ENCODE data around the gene ATP5F1E.
A peak's percentile ranks its signal among the peaks of the same experiment; 100 is the strongest.
"Not testable (repeated sequence)": the region's sequence is repeated elsewhere in the genome, so short reads cannot be mapped to it uniquely, and the experiment has no call there.

Gene ATP5F1E

DNA sequence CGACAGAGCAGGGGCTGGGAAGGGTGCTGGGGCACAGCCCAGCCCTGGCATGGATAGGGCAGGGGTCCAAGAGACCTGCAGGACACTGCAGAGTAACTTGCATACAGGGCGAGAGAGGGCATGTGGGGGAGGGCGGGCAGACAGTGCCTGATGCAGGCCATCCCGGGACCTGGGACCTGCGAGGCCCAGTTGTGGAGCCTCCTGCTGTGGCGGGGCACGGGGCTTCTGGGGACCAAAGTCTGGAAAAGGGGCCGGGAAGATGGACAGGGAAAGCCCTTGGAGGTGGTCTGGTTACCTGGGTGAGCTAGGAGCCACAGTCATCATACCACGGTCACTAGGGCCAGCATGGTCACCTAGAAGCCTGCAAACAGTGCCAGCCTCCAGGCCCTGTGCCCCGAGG lies 13.3 kb downstream of the ATP5F1E start:
- DNase-seq: no peak

GRCh38 chr20:59017493-59018231 lies 14.5 kb downstream of the ATP5F1E start:
- DNase-seq: no peak

DNA sequence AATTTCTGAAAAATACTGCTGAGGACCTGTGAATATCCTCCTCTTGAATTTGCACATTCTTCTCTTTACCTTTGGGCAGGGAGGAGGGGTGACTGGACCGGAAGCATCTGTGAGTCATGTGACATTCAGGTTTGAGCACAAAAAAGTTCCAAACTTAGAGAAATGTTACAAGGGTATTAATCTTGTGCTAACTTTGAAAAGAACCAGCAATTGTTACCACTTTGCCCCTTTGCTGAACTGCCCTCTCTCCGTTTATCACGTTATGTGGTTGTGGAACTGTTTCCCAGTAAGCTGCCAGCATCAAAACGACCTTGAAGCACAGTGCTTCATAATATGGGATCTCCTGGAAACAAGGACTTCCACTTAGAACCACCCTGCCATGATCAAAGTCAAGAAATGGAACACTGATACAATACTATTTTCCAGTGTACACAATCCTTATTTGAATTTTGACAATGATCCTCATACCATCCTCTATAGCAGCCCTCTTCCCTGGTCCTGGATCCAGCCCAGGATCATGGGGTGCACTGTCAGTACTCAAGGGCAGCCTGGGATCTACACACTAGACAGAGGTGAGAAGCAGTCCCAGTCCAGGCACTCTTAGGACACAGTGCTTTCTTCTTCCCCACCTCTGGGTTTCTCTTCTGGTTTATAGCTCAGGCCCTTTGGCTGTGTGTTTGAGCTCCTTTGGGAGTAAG lies 15.2 kb downstream of the ATP5F1E start:
- peak; percentile 40 for DNase-seq

- no peak for DNase-seq
These were observed 16.1 kb downstream of the ATP5F1E start for GRCh38 chr20:59015812-59016711.

DNA sequence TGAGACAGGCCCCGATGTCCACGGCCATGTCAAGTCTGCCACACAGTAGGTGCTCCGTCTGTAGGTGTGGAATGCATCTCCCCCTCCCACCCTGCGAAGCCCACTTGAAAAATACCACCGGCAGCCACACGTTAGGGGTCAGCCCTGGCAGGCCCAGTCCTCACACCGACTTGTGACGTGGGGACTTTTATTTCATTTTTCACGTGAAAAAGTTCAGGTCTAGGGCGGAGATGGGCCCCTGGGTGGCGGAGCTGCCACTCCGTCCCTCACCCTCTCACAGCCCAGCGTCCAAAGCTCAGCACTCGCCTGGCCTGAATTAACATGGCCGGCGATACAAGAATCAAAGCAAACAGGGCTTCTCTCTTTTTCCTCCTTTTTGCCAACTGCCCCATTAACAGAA lies 16.7 kb downstream of the ATP5F1E start:
- DNase-seq: no peak

DNA sequence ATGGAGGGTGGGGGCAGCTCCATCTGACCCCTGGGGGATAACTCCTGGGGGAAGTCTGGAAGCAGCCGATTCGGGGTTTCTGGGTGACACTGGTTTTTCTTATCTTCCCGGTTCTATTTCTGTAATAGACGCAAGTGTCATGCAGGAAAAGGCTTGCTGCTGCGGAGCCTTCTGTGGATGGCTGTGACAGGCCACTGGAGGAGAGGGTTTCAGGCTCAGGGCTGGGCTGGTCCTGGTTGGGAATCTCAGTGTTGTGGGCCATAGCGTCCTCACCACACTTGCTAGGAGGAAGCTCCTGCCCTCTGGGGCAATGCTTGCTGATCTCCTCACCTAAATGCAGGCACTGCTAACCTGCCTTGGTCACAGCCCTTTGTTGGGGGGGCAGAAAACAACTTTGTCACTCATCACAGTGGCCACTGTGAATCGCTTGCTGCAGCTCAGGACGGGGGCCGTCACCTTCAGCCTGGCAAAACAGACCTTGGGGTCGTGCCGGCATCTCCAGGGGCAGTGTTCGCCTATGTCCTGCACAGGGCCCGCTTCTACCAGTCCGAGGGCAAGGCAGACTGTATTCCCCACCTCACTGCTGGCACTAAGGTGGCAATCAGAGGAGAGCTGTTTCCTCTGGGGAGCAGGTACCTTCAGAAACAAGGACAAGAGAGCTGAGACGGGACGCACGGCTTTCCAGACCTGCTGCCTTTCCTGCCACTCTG lies 17.3 kb downstream of the ATP5F1E start:
- no peak for DNase-seq

GRCh38 chr20:59013959-59014608 lies 18.1 kb downstream of the ATP5F1E start:
- DNase-seq: no peak

DNA sequence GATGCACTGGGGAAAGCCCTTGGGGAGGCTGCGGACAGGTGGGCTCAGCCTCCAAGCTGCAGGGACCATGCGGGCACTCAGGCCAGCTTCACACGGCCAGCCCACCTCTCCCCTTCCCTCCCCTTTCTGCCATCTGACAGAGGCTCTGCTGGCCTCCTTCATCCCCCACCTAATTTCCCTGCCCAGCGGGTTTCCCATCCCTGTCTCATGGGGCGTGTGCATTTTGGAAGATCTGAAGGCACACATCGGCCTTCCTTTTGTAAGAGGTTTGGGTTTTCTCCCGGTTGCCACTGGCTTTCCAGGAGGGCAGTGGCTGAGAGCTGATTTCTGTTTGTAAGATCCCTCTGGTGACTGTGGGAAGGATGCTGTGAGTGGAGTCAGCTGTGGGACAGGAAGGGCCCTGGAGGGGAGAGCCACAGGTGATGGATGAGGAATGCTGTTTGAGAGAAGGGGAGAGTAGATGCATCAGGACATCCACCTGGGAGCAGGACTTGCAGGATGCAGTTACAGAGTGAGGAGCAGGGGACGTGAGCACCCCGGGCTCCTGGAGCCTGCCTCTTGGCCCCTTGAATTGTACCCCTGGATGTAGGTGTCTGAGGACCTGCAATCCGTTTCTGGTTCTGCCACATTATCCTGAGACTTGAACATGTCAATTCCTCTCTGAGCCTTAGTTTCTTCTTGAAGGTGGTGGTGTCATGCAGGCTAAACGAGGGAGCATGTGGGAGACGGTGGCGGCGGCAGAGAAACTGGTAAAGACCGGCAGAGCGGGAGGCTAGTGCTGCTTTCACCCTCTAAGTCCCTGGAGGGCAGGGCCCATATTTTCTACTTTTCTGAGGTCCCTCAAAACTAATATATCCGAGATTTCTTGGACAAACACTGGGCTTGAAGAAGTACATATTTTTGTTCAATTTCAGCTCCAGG lies 18.8 kb downstream of the ATP5F1E start:
- no peak for DNase-seq

DNA sequence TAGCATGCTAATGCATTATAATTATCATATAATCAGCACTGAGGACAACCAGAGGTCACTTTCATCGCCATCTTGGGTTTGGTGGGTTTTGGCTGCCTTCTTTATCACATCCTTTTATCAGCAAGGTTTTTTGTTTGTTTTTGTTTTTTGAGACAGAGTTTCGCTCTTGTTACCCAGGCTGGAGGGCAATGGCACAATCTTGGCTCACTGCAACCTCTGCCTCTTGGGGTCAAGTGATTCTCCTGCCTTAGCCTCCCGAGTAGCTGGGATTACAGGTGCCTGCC lies 20.3 kb downstream of the ATP5F1E start:
- DNase-seq: not testable (repeated sequence)

GRCh38 chr20:59010995-59011873 lies 20.9 kb downstream of the ATP5F1E start:
- DNase-seq: no peak

DNA sequence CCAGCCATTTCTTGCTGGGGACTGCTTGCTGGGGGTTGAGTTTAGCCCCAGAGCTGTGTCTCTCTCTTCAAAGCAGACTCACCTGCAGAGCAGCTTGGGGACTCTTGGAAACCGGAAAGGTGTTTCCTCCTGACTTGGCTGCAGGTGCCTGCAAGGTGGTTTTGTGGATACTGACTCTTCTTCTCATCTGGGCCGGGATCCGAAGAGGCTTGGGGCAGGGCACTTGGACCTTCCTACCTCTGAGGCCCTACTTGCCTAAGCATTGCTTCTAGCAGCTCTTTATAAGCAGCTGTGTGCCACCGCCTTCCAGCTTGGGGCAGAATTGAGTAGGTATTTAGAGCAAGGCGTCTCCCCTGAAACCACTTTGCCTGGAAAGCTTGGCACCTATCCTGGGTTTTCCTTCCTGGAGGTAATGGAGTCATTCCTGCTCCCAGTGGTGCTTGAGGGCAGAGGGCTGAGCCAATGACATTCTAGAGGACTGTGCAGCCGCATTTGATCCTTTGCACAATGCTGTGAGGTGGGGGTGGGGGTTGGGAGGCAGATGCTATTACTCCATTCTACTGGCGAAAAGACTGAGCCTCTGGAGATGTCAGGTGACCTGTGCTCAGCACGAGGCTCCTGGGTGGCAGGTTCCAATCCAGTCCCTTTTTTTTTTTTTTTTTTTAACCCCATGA lies 21.7 kb downstream of the ATP5F1E start:
- DNase-seq: no peak

DNA sequence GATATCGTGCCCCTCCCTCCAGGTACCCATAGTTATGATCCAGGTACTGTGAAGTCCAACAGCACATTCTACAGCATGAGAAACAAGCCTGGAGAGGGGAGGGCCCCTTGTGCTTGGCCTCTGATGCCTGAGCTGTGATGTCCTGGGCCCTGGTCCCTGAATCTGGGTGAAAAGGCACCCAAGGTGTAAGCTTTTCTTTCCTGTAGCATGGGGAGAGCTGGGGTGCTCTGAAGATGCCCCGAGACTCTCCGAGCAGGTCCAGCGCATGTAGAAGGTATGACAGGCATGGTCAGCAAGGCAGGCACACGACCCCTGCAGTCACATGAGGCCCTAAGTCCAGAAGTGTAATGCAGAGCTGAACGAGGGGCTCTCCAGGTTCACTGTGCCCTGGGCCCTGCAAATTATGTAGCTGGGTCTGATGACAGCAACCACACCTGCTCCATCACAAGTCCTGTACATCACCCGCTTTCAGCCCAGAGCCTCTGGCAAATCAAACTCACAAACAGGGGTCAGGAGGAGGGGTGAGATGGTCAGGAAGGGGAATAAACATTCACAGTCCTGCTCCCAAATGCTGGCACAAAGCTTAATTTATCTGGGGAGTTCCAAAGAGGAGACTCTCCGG lies 23.3 kb downstream of the ATP5F1E start:
- DNase-seq: no peak

DNA sequence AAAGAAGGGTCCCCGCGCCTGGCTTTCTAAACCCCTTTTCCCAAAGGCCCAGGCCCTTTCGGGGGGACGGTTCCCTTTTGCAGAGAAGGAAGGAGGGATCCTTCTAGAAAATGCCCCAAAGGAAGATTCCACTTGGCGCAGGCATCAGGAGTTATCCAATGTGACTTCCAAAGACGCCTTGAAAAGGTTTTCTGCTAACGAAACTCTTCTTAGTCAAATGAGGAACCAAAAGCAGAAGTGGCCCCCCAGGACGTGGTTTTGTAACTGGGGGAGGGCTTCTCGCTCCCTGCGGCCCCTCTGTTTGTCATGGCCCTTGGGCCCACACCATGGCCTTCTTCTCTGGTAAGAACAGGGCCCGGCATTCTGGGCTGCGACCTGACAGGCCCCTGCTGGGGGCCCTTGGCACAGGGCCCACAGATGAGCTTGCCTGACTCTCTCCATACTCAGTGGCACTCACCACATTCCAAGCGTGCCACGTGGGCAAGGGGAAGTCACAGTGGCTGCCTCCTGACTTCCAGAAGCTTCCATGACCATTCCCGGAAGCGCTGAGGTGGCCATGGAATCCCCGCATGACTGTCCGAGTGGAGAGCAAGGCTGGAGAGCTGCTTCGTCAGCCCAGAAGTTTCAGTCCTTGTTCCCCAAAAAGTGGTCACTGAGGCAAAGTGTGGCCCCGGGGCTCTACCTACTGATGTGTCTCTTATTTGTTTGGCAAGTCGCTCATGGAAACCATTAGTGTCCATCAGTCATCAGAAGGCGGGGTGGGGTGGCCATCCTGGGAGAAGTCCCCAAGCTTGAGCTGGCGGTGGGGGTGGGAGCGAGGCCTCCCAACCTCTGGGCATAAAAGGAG lies 24.2 kb downstream of the ATP5F1E start:
- DNase-seq: no peak

- peak; percentile 38 for DNase-seq
These were observed 25.1 kb downstream of the ATP5F1E start, which contains the start of gene CTSZ for GRCh38 chr20:59006864-59007664. TSS of gene CTSZ (minus strand) at chr20:59007254. CDS start at chr20:59007128, 126 bp downstream.

DNA sequence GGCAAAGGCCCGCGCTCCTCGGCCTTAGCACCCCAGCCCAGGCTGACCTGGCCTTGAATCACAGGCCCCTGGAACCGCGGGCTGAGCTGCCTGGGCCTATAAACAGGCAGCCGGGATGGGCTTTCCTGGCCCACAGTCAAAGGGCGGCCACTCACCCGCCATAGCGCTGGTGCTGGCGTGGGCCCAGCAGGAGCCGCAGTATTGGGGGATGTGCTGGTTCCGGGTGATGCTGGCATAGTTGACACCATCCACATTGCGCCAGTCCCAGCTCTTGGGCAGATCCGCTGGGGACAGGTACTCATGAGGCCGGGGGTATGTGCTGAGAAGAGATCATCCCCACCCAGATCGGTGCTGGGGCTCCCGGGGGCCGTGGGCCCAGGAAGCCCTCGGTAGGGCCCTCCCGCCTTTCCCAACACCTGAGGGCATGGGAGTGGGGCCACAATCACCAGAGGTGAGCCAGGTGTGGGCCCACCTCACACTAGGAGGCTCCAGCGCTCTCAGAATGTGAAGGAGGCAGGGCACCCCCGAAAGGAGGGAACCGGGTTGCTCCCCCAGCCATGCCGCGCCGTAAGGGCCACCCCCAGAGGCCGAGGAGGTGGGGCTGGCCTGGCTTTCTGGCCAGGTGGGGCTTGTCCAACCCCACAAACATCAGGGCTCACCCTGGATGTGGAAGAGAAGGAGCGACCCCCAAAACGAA lies 25.8 kb downstream of the ATP5F1E start:
- DNase-seq: no peak

- no peak for DNase-seq
These were observed 26.5 kb downstream of the ATP5F1E start for GRCh38 chr20:59005523-59006166.
